SU-DHL-6 (cell line): ENCODE results near the gene SNPH.

Experiments used
- H2AFZ ChIP-seq: fragments of 200-600 bp; sonication (generic); 2 replicates; pipeline ENCODE4 v1.6.1; 2014; ENCODE audit warnings: low read depth, mild to moderate bottlenecking, moderate library complexity, mixed read lengths, antibody characterized with exemption, low read length; ENCODE audit not compliant: severe bottlenecking
- H3F3A ChIP-seq: fragments of 200-600 bp; shearing (Covaris generic); 2 replicates; pipeline ENCODE4 v1.6.0; 2016; ENCODE audit warnings: antibody characterized with exemption, mild to moderate bottlenecking; ENCODE audit not compliant: insufficient read depth
- H3K27ac ChIP-seq: fragments of 200-600 bp; sonication (generic); 2 replicates; pipeline ENCODE4 v1.5.1; 2016; ENCODE audit warnings: low read depth, mild to moderate bottlenecking, low read length, moderate library complexity, mixed read lengths
- H3K27me3 ChIP-seq: fragments of 200-600 bp; sonication (generic), shearing (Covaris generic); 2 replicates; pipeline ENCODE4 v1.6.0; 2014; ENCODE audit warnings: mild to moderate bottlenecking, low read length
- H3K36me3 ChIP-seq: fragments of 200-600 bp; sonication (generic); 2 replicates; pipeline ENCODE4 v1.6.1; 2014; ENCODE audit warnings: mild to moderate bottlenecking, low read length, mixed read lengths
- H3K4me2 ChIP-seq: fragments of 300-600, 200-600 bp; shearing (Covaris generic), sonication (generic); 2 replicates; pipeline ENCODE4 v1.6.0; 2014; ENCODE audit warnings: low read length, low read depth, mild to moderate bottlenecking; ENCODE audit not compliant: poor library complexity, severe bottlenecking
- H3K4me3 ChIP-seq: fragments of 200-600 bp; sonication (generic); 2 replicates; pipeline ENCODE4 v1.5.1; 2014; ENCODE audit warnings: antibody characterized with exemption, low read length, mild to moderate bottlenecking, mixed read lengths; ENCODE audit not compliant: insufficient read depth, poor library complexity, severe bottlenecking
- H3K79me2 ChIP-seq: fragments of 200-600 bp; sonication (generic); 2 replicates; pipeline ENCODE4 v1.6.1; 2014; ENCODE audit warnings: mild to moderate bottlenecking, low read length, moderate library complexity; ENCODE audit not compliant: insufficient read depth
- H3K9ac ChIP-seq: fragments of 200-600 bp; sonication (generic); 2 replicates; pipeline ENCODE4 v1.7.0; 2014; ENCODE audit warnings: mild to moderate bottlenecking, low read length
- H3K9me2 ChIP-seq: fragments of 200-600 bp; sonication (generic); replicated peaks from 2 replicates; pipeline ENCODE4 v1.6.1; 2014; ENCODE audit warnings: low read length; ENCODE audit not compliant: insufficient read depth
- H3K9me3 ChIP-seq: fragments of 200-600 bp; sonication (generic); 2 replicates; pipeline ENCODE4 v1.6.1; 2014; ENCODE audit warnings: low read length, mixed read lengths; ENCODE audit not compliant: insufficient read depth
- H4K20me1 ChIP-seq: fragments of 200-600 bp; sonication (generic); 2 replicates; pipeline ENCODE4 v1.6.1; 2014; ENCODE audit warnings: low read depth, mild to moderate bottlenecking, antibody characterized with exemption, low read length, moderate library complexity, mixed read lengths
- CTCF ChIP-seq: fragments of 200-600 bp; sonication (generic); IDR thresholded peaks from one replicate; pipeline ENCODE4 v1.5.1; 2017; ENCODE audit warnings: antibody characterized with exemption, mild to moderate bottlenecking, low read length, moderate library complexity; ENCODE audit not compliant: insufficient read depth, poor library complexity, severe bottlenecking
- EZH2phosphoT487 ChIP-seq: fragments of 200-600 bp; sonication (generic), shearing (Covaris generic); conservative IDR thresholded peaks from 2 replicates; pipeline ENCODE4 v1.6.1; 2018; ENCODE audit warnings: mild to moderate bottlenecking, antibody characterized with exemption, low read length, moderate library complexity, mixed read lengths

SNPH gene

DNA sequence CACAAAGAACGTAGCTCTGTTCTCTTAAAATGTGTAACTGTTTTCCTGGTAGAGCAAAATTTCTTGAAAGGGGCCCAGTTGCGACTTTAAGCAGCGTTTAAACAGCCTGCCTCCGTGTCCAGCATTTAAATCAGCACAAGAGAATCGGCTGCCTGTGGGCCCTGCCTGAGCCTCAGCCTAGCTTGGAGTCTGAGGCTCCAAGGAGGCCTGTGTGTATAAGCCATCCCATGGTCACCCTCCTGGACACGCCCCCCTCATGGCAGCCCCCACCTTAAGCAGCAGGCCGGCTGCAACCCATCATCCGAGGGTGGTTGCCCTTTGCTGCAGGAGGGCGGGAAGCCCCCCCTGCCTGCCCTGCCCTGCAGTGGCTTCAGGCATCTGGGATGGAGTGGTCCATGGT is 44.0 kb downstream of the SNPH start:
- H3K9me2 ChIP-seq: no peaks in the 10 kb centered on the region
- TF ChIP-seq EZH2phosphoT487 (no peak), CTCF (no peak)
- no peaks in the 10 kb centered on the region for H3K9me3 ChIP-seq
- no peaks in the 10 kb centered on the region for H3F3A ChIP-seq
- H3K79me2 ChIP-seq: no peaks in the 10 kb centered on the region
- no peak overlapping the region for H3K27ac ChIP-seq
- H3K27me3 ChIP-seq: no peaks in the 10 kb centered on the region
- H3K4me2 ChIP-seq: no peak overlapping the region
- H2AFZ ChIP-seq: no peak overlapping the region
- no peaks in the 10 kb centered on the region for H4K20me1 ChIP-seq
- H3K36me3 ChIP-seq: no peaks in the 10 kb centered on the region
- H3K9ac ChIP-seq: no peak overlapping the region
- H3K4me3 ChIP-seq: no peak overlapping the region

DNA sequence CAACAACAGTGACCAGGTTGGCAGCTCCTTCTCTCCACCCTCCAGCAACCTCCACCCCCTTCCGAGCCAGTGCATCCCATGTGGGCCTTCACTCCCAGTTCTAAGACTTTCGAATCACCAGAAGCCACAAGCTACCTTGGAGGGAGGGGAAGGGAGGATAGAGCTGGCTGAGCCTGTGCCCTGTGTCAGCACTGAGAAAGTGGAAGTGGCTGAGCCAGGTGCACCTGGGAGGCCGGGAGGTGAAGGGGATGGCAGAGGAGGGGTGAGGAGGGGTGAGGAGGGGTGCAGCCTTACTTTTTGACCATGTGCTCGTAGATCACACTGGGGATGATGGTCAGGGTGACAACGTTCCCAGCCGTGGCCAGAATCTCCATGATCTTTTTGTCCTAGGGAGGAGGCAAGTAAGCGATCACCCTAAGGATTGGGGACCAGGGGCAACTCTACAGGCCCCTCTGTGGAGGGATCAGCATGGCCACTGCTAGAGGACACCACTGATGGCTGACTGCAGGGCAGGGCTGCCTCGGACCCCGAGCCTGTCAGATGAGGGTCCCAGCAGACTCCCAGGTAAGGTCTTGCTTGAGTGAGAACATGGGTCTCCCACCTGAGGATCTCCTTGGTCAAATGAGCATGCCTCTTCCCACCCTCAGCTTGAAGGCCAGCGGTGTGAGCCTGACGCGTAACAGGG is 44.6 kb downstream of the SNPH start:
- Histone ChIP-seq H3K27ac (no peak overlapping the region), H3K9me2 (no peaks in the 10 kb centered on the region), H3K79me2 (no peaks in the 10 kb centered on the region), H3K9me3 (no peaks in the 10 kb centered on the region), H3F3A (no peaks in the 10 kb centered on the region), H3K27me3 (no peaks in the 10 kb centered on the region), H3K36me3 (no peaks in the 10 kb centered on the region), H3K9ac (no peak overlapping the region), H2AFZ (no peak overlapping the region), H4K20me1 (no peaks in the 10 kb centered on the region), H3K4me2 (no peak overlapping the region), H3K4me3 (no peak overlapping the region)
- no peak for TF ChIP-seq EZH2phosphoT487
- TF ChIP-seq CTCF: no peak

- H3K9me2 ChIP-seq: no peaks in the 10 kb centered on the region
- no peaks in the 10 kb centered on the region for H3K79me2 ChIP-seq
- H3K27me3 ChIP-seq: no peaks in the 10 kb centered on the region
- H4K20me1 ChIP-seq: no peaks in the 10 kb centered on the region
- no peak overlapping the region for H3K27ac ChIP-seq
- TF ChIP-seq EZH2phosphoT487: no peak
- no peak for TF ChIP-seq CTCF
- H3K9ac ChIP-seq: no peak overlapping the region
- no peaks in the 10 kb centered on the region for H3K9me3 ChIP-seq
- no peak overlapping the region for H3K4me2 ChIP-seq
- no peaks in the 10 kb centered on the region for H3F3A ChIP-seq
- H2AFZ ChIP-seq: no peak overlapping the region
- H3K36me3 ChIP-seq: no peaks in the 10 kb centered on the region
- H3K4me3 ChIP-seq: no peak overlapping the region
These were observed 46.2 kb downstream of the SNPH start for GRCh38 chr20:1312308-1312707.
